SIG-M5 treated with dmso at 0.1 percent for 504 hours (cell line): ENCODE results near the gene RPL18.
"Not testable (repeated sequence)": the region's sequence is repeated elsewhere in the genome, so short reads cannot be mapped to it uniquely, and the experiment has no call there.

ENCODE experiments used
- DNase-seq: peaks from one replicate; lab custom pipeline; 2025; ENCODE audit not compliant: unreplicated experiment; lab: John Stamatoyannopoulos, UW

Gene RPL18

DNA sequence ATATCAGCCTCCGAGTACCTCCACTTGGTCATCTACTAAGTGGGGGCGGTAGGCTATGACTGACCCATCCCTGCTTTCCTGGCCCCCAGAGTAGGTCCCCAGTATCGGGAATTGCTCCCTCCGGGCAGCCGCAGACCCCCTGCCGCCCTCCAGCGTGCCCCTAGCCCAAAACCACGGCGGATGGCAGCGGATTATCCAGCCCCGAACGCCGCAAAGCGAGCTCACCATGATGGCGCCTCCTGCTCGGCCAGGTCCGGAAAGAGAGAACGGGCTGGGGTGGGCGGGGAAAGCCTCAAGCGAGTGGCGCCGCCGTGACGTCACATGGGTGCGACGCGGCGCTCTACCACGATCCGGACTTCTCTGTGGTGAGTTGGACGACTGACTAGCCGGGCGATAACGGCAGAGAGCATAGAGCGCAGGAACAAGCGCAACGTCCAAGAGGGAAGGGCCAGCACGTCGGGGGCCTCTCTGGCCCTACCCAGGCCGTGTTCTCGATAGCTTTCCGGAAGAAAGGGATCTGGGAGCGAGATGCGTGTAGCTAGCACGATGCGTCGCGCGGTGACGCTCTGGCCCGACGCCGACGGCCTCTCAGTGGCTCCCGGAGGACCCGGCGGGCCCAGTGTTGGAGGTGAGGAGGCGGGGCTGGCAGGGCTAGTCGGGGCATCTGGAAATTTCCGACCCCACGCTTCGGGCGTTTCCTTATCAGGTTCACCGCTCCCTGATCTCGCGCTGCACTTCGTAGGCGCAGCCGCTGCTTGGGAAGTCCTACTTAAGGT lies at the start of gene RPL18, which contains the start of gene SPHK2:
RPL18 (minus strand) TSS at position 263 of the 776 bp plus-strand sequence; CDS start at position 228, 35 bp downstream.
SPHK2 (plus strand) TSS at position 591 of the 776 bp plus-strand sequence. CDS start 1,009 bp downstream, outside the sequence.
- peak; percentile 99 for DNase-seq

DNA sequence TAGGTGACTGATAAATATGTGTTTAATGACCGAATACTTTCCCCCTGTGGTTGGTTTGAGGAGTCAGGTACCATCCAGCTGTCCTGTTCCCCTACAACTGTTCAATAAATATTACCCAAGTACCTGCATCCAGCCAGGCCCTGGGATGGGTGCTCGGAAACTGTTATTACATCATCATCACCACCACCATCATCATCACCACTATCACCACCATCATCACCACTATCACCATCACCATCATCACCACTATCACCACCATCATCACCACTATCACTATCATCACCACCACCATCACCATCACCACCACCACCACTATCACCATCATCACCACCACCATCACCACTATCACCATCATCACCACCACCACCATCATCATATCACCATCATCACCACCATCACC lies 49.8 kb upstream of the RPL18 start:
- DNase-seq, result no peak

DNA sequence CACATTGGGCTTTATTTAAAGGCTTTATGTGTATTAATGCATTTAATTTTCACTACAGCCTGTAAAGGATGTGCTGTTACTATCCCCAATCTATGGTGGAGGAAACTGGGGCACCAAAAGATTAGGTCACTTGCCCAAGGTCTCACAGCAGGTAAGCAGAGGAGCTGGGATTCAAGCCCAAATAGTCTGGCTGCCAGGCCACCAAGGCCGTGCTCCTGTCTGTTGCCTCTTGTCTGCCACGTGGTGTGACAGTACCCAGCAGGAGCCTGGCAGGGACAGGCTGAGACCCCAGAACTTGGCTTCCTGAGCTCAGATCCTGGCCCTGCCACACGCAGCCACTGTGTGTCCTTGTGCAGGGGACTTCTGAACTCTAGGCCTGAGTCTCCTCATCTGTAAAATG lies 49.4 kb upstream of the RPL18 start:
- no peak for DNase-seq

DNA sequence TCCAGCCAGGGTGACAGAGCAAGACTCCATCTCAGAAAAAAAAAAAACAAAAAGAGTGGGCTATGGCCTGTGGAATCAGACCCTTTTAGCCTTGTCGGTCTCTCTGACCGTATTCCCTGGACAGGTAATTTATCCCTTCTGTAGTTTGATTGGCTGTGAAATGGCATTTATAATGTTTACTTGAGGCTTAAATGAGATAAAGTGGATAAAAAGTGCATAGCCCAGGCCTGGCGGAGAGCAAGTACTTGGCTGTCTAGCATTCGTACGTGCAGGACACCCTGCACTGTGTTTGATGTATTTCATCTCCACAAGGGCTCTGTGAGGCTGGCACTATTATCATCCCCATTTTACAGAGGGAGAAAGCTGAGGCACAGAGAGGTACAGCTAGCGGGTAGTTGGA lies 46.8 kb upstream of the RPL18 start:
- no peak for DNase-seq

DNA sequence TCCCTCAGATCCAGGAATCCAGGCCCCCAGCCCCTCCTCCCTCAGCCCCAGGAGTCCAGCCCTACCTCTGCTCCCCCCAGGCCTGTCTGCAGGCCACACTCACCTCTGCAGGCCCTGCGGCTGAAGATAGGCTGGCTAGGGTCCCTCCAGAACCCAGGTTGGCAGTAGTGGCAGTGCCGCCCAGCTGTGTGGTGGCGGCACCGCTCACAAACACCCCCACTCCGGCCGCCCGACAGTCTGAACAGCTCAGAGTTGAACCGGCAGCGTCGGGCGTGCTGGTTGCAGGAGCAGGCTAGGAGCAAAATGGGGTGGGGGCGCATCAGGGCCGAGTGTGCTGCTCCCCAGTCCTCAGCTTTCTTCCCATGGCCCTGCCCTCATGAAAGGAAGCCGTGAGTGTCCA lies 45.5 kb upstream of the RPL18 start:
- DNase-seq, result no peak

DNA sequence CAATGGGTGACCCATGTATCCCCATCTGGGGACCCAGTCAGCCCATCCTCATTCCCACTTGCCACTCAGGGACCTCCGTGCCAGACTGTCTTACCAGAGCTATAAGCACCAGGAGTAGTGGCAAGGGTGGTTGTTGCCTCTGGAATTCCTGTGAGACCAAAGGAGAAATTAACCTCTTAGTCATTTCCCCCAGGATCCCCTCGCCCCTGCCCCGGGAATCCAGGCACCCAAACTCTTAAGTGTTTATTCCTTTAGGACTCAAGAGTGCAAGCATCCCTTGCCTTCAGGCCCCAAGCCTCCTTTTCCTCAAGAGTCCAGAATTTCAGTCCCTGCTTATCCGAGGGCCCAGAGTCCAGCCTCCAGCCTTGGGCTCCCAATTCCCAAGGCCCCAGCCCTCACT lies 44.7 kb upstream of the RPL18 start:
- DNase-seq, result no peak

DNA sequence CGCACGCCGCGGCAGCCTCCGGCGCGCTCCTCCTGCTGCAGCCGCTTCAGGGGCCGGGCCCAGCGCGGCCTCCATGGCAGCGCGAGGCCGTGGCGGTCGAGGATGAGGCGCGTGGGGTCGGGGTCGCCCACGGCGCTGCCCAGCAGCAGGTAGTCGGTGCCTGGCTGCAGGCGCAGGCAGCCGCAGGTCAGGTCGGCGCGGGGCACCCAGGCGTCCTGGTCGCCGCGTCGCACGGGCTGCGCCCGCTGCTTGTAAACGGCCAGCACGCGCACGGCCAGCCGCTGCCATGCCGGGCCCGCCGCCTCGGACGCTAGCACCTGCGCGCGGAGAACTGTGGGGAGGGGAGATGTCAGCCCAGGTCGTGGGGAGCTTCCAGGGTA lies 42.7 kb upstream of the RPL18 start:
- no peak for DNase-seq

DNA sequence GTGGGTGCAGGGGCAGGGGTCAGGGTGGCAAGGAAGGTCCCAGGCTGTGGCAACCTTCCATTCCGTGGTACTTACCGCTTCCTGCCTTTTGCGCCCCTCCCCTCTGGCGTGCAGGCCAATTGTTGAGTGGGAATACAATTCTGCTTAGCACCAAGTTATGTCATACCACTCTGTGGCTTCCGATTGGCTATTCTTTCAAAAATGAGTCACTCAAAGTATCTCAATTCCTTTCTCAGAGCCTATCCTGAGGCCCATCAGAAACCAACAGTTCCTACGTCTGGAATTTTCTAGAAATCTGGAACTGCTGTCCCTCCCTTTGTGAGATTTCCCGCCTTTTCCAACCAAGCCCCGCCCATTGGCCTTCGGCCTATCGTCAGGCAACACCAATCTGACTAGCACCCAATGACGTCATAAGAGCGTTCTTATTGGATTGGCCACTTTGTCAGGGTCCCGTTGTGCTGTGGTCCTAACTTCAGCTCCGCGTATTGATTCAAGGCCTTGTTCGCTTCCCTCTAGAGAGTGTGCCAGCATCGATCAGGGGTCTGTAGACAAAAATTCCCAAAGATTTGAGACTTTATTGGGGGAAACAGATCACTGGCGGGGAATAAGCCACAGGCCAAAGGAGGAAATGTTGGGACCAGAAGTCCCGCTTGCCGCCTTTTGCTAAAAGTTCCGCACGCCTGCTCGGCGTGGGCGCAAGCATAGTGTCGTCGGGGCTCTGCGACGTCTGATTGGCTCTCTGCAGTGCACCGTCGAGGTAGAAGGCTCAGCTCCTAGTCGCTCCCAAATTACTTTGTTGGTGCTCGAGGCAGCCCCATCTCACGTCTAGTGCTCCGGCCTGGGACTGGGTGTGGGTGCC lies 42.1 kb upstream of the RPL18 start:
- DNase-seq, result peak; percentile 86

DNA sequence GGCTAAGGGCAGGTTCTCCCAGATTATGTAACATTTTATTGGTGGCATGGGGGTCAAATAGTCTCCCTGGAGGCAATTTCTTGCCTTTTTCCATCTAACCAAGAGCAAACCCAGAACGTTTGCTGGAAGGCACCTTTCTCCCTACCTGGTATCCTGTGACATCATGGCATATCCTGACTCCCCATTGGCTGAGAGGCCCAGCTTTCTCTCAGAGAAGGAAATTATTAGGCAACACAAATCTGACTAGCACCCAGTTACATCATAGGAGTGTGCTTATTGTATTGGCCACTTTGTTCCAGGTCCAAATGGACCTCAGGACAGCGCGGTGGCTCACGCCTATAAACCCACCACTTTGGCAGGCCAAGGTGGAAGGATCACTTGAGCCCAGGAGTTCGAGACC lies 40.8 kb upstream of the RPL18 start:
- peak; percentile 65 for DNase-seq

DNA sequence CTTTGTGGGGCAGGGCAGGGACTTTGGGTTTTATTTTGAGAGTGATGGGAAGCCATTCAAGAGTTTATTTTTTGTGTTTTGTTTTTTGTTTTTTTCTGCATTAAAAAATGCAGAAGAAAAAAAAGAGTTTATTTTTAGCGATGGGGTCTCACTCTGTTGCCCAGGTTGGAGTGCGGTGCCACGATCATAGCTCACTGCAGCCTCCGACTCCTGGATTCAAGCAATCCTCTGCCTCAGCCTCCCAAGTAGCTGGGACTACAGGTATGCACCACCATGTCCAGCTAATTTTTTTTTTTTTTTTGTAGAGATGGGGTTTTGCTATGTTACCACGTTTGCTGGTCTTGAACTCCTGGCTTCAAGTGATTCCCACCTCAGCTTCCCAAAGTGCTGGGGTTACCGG lies 39.5 kb upstream of the RPL18 start:
- DNase-seq, result no peak

DNA sequence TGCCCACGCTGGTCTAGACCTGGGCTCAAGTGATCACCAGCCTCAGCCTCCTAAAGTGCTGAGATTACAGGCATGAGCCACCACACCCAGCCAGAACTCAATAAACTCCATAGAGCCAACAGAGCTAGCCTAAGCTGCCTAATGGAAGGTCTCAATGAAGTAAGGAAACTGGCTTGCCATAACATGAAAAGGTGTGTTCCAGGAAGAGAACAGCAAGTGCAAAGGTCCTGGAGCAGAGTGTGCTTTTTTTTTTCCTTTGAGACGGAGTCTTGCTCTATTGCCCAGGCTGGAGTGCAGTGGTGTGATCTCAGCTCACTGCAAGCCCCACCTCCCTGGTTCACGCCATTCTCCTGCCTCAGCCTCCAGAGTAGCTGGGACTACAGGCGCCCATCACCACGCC lies 38.9 kb upstream of the RPL18 start:
- not testable (repeated sequence) for DNase-seq

DNA sequence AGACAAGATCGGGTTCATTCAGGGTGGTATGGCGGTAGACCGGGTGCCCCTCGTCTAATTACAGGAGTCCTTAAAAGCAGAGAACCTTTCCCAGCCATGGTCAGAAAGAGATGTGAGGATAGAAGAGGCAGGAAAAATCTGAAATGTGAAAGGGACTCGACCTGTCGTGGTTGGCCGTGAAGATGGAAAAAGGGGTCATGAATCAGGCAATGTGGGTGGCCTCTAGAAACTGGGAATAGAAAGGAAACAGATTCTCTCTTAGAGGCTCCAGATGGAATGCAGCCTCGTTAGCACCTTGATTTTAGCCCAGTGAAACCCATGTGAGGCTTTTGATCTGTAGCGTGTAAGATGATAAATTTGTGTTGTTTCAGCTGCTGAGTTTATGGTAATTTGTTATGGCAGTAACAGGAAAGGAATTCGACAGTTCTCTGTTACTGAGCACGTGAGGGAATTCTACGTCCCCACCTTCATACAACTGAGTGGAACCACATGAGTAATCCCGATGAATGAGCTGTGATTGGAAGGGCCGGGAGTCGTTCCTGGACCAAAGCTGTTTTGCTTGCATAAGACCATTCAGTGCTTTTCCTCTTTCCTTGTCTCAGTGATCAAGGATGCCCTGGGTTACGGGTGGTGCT lies 38.0 kb upstream of the RPL18 start:
- no peak for DNase-seq

DNA sequence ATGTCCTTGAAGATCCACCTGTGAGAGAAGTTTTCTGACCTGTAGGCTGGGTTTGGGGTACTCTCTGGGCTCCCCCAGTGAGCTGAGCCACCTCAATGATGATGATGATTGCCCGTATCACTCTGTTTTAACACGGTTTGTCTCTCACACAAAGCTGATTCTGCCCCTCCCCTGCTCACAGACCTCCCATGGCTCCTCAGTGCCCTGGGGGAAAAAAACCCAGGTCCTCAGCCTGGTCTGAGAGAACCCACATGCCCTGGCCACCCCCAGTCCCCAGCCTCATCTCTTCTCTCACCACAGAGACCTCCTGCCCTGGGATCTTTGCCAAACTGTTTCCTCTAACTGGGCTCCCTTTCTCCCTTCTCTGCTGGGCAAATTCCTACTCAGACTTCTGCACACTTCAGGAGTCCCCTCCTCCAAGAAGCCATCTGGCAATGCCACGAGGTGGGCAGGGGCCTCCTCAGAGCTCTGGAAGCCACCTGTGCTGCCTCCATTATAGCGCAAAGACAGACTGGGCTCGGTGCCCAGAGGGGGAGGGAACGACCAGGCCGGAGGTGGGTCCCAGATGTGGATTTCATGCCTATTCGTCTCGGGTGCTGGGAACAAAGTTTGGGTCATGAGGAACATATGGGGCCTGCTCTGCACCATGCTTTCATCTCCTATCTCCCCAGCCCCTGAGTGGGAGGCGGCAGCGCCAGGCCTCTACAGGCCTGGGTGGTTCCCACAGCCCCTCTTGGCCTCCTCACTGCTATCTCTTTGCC lies 35.5 kb upstream of the RPL18 start:
- DNase-seq, result no peak

DNA sequence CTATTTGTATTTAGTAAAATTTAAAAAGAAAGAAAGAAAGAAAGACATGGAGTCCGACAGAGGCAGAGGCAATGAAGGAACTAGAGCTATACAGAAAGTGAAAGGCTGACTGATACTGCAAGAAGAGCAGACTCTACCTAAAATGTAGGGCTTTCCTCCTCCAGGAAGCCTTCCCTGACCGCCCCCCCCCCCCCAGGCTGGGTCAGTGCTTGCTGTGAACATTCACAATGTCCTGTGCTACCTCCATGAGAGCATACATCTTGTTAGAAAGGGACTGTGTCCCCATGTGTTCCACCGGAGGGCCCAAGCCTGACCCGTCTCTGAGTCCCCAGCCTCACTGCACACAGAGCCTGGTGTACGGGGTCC lies 32.7 kb upstream of the RPL18 start:
- no peak for DNase-seq

DNA sequence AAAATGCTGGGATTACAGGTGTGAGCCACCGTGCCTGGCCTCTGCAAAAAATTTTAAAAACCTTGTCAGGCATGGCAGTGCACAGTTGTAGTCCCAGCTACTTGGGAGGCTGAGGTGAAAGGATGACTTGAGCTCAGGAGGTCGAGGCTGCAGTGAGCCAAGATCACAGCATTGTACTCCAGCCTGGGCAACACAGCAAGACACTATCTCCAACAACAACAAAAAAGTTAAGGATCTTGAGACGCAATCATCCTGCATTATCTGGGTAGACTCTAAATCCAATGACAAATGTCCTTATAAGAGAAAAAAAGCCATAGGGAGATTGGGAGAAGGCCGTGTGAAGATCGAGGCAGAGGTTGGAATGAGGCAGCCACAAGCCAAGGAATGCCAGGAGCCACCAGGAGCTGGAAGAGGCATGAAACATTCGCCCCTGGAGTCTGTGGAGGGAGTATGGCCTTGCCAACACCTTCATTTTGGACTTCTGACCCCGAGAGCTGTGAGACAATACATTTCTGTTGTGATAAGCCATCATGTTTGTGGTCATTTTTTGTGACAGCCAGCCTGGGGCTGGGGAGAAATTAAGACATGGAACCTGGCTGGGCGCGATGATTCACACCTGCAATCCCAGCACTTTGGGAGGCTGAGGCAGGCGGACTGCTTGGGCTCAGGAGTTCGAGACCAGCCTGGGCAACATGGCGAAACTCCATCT lies 32.1 kb upstream of the RPL18 start:
- no peak for DNase-seq

DNA sequence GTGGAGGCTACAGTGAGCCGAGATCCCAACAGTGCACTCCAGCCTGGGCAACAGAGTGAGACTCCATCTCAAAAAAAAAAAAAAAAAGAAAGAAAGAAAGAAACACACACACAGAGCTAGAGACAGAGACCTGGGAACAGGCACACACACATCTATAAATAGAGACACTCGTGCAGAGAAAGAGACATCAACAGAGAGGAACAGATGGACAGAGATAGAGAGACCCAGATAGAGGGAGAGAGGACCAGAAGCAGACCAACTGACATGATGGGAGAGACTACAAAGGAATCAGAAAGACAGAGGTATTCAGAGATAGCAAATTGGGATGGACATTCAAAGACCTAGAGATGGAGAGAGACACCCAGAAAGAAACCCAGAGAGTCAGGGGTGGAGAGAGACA lies 29.2 kb upstream of the RPL18 start:
- DNase-seq, result no peak

DNA sequence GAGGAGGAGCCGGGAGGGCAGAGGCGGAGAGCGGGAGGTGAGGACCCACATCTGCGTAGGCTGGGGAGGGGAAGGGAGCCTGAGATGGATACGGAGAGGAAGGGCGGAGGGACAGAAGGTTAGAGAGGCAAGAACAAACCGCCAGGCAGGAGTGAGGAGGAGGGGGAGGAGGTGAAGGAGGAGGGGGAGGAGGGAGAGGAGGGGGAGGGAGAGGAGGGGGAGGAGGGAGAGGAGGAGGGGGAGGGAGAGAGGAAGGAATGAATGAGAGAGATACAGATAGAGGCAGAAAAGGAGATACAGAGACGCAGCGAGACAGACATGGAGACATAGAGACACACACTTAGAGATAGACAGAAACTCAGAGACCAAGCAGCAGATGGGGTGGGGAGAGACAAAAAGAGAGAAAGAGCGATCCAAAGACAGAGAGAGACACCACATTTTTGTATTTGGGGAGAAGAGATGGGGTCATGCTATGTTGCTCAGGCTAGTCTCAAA lies 27.8 kb upstream of the RPL18 start:
- no peak for DNase-seq

DNA sequence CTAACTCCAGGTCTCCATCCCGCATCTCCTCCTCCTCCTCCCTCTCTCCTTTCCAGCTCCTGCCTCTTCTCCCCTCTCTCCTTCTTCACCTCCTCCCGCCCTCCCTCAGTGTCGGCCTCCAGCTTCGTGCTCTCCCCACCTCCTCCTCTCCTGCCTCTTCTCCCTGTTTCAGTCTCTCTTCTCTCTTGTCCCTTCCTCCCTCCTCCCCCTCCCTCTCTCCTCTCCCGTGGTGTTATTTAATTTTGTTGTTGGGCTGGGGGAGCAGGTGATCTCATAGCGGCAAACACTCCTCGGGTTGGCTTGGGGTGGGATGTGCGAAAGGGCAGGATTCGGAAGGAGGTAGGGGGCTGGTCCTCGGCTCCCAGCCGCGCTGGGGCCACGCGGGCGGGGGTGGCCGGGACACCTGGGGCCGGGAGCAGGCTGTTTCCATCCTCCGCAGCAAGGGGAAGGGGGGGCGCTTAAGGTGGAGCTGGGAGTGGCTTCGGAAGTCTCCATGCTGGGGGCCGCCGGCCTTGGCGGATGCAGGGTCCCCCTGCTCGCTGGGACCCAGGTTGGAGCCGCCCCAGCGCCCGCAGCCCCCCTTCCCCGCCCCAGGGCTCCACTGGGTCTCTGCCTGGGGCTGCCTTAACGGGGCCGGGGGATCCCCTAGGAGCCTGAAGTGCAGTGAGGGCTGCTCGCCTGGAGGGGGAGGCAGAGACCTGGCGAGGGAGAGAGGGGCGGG lies 27.2 kb upstream of the RPL18 start, which contains the start of gene CA11:
CA11 (minus strand) TSS at position 187 of the 721 bp plus-strand sequence. CDS start 555 bp downstream, outside the sequence.
- DNase-seq, result peak; percentile 81

DNA sequence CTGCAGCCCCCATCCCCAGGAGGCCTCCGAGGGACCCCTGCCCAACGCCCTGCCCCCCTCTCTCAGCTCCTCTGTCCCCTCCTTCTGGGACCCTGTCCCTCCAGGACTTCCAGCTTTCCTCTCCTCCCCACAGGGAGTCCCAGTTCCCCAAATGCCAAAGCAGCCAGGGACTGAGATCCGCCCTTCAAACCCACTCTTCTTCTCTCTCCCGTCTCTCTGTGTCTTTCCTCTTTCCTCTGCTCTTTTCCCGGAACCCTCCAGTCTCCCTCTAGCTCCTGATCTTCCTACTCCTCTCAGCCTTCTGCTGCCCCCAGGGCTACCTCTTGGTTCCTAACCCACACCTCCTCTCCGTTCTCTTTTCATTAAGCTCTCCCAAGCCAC lies 26.6 kb upstream of the RPL18 start:
- no peak for DNase-seq
